Peyer's patch (tissue), 4 donors: Measurements from ENCODE around the gene KLHL33.
"Not testable (repeated sequence)": the region's sequence is repeated elsewhere in the genome, so short reads cannot be mapped to it uniquely, and the experiment has no call there.

ENCODE experiments used
- CTCF ChIP-seq, 6 experiments: fragments of 450-650 bp in 4 of 6; fragments of 200-600 bp in 2 of 6; sonication (generic) in 1 of 6; IDR thresholded peaks; one replicate each; pipeline ENCODE4 v1.5.1; 2017 to 2019; ENCODE audit warnings: antibody characterized with exemption in 6 of 6, mild to moderate bottlenecking in 3 of 6, moderate library complexity in 1 of 6
- POLR2A ChIP-seq, 2 donors: fragments of 450-650 bp; IDR thresholded peaks; one replicate each; pipeline ENCODE4 v1.5.1; 2017; ENCODE audit warnings: antibody characterized with exemption in 2 of 2, mild to moderate bottlenecking in 2 of 2, moderate library complexity in 2 of 2

DNA sequence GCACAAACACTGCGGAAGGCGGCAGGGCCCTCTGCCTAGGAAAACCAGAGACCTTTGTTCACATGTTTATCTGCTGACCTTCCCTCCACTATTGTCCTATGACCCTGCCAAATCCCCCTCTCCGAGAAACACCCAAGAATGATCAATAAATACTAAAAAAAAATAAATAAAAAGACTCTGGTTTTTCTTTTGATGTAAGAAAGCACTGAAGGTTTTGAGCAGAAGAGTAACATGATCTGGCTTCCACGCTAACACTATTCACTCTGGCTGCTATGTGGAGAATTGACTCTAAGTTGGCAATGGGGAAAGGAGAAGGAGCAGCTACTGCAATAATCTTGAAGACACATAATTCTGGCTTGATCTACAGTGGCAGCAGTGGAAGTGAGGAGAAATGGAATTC is 7.7 kb upstream of the KLHL33 start:
- TF ChIP-seq POLR2A, CTCF (IDR thresholded peaks at IDR 0.05): not testable (repeated sequence)
